Cardiac muscle cell (in vitro differentiated cells and primary cell): ENCODE measurements around the gene PNLIPRP2. TPM values are rescaled to one million over a fixed set of nuclear protein-coding genes. Genes with fewer than 3 reads are reported as not detected.
A peak's percentile ranks its signal among the peaks of the same experiment; 100 is the strongest.

ENCODE experiments used
- DNase-seq, 2 donors: peaks; one replicate each; pipeline versions ENCODE4 v3.0.0 to v3.0.0-alpha.2; 2010 to 2017; ENCODE audit warnings: low read depth in 1 of 2, low spot score in 1 of 2
- H3K27ac ChIP-seq: fragments of 200-600 bp; sonication (generic); 2 replicates; pipeline ENCODE4 v1.5.1; 2016
- H3K27me3 ChIP-seq: fragments of 200-600 bp; sonication (generic); 2 replicates; pipeline ENCODE4 v1.6.0; 2016; ENCODE audit warnings: control low read depth
- H3K36me3 ChIP-seq: fragments of 200-600 bp; sonication (generic); 2 replicates; pipeline ENCODE4 v1.5.1; 2016; ENCODE audit warnings: control low read depth
- H3K4me1 ChIP-seq: fragments of 200-600 bp; sonication (generic); 2 replicates; pipeline ENCODE4 v1.8.1; 2017; ENCODE audit warnings: low read depth, mild to moderate bottlenecking, mixed run types
- H3K4me3 ChIP-seq: fragments of 200-600 bp; sonication (generic); 2 replicates; pipeline ENCODE4 v1.5.1; 2016; ENCODE audit warnings: mild to moderate bottlenecking
- H3K9me3 ChIP-seq: fragments of 200-600 bp; sonication (generic); 2 replicates; pipeline ENCODE4 v1.5.1; 2017; ENCODE audit warnings: low read depth, mild to moderate bottlenecking, control low read depth
- CTCF ChIP-seq: IDR thresholded peaks from 2 replicates; pipeline ENCODE4 v1.5.1; 2012; ENCODE audit warnings: low read depth, mild to moderate bottlenecking, low read length
- polyA plus RNA-seq: library from polyadenylated mRNA; unstranded; fragments of >200 nt; fragmentation: Nextera tagmentation; extraction: Ambion mirVana; gene quantifications from 2 replicates; pipeline ENCODE4 v1.2.1, GENCODE V29; 2016
- total RNA-seq: library from RNA; depleted of rRNA; stranded (reverse); fragments of >200 nt; gene quantifications from 2 replicates; pipeline ENCODE4 v1.2.3, GENCODE V29; 2016

The PNLIPRP2 gene
- total and polyA plus RNA-seq, 2 experiments from 2014 or later = not detected

DNA sequence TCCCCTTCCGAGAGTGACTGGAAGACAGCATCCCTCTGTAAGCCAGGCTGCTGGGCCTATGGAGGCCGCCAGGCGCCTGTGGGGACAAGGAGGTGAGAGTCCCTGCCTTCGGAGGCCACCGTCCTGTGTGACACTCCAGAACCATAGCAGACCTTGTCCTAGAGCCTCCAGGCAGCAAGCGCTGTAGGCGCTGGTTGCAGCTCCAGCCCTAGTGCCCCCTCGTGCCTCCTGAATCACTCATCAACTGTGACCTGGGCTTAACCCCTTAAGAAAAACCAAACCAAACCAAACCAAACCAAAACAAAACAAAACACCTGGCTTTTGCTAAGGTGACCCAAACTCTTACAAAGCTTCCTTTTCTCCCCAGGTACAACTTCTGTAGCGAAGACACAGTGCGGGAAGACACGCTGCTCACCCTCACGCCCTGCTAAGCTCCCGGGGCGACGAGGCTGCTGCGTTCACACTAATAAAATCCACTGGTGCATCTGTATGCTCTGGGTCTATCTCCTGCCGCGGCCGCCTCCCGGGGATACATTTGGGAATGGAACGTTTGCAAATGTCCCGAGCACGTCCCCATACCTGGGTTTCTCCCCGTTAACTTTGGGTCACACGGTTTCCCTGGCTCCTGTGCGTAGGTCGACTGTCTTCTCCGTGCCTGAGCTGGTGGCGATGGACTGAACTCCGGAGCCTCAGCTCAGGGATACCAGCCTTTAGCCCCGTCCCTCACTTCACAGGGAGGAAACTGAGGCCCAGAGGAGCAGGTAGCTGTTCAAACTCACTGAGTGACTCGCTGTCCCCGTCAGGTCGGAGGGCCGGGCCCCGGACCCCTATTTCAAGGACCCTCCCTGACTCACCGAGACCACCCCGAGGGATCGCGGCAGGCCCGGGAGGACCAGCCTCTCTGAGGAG lies 11.8 kb upstream of the PNLIPRP2 start:
- Histone ChIP-seq H3K4me3 (peak overlapping the region; percentile 48), H3K27ac (no peak overlapping the region), H3K36me3 (no peaks in the 10 kb centered on the region), H3K9me3 (no peaks in the 10 kb centered on the region), H3K4me1 (no peaks in the 10 kb centered on the region), H3K27me3 (peaks cover 14% of the 10 kb centered on the region)
- no peak for DNase-seq
- no peak for TF ChIP-seq CTCF

GRCh38 chr10:116610443-116611152 lies 10.2 kb upstream of the PNLIPRP2 start:
- Histone ChIP-seq H3K27ac (no peak overlapping the region), H3K4me1 (no peaks in the 10 kb centered on the region), H3K36me3 (no peaks in the 10 kb centered on the region), H3K4me3 (no peak overlapping the region), H3K27me3 (peaks cover 16% of the 10 kb centered on the region), H3K9me3 (no peaks in the 10 kb centered on the region)
- DNase-seq = no peak
- TF ChIP-seq CTCF = no peak

- Histone ChIP-seq H3K27ac (no peak overlapping the region), H3K36me3 (no peaks in the 10 kb centered on the region), H3K4me3 (no peak overlapping the region), H3K27me3 (peaks cover 16% of the 10 kb centered on the region), H3K4me1 (no peaks in the 10 kb centered on the region), H3K9me3 (no peaks in the 10 kb centered on the region)
- DNase-seq = no peak
- no peak for TF ChIP-seq CTCF
Observed at GRCh38 chr10:116611153-116611545, 9.6 kb upstream of the PNLIPRP2 start.

- no peak overlapping the region for H3K4me3 ChIP-seq
- H3K27me3 ChIP-seq = peaks cover 16% of the 10 kb centered on the region
- no peak for TF ChIP-seq CTCF
- H3K27ac ChIP-seq = no peak overlapping the region
- H3K4me1 ChIP-seq = no peaks in the 10 kb centered on the region
- no peaks in the 10 kb centered on the region for H3K9me3 ChIP-seq
- no peaks in the 10 kb centered on the region for H3K36me3 ChIP-seq
- no peak for DNase-seq
Observed at GRCh38 chr10:116612107-116612769, 8.5 kb upstream of the PNLIPRP2 start.

DNA sequence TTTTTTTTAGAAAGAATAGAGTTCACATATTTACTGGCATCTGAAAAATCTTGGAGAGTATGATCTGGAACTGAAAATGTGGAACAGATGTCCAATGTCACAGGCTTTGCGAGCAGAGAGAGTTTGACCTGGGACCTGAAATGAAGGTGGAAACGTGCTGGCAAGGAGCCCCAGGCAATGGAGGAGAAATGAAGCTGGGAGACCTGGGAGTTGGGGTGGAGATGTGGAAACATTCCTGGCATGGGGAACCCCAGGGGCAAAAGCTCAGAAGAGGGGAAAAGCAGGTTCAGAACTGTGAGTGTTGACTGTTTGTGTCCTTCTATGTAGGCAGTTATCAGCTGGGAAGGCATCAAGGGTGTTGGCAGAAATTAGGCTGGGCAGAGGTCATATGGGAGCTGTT lies 7.3 kb upstream of the PNLIPRP2 start:
- no peak for DNase-seq
- TF ChIP-seq CTCF = no peak
- no peak overlapping the region for H3K27ac ChIP-seq
- H3K4me3 ChIP-seq = no peak overlapping the region
- H3K27me3 ChIP-seq = peaks cover 13% of the 10 kb centered on the region
- H3K9me3 ChIP-seq = no peaks in the 10 kb centered on the region
- no peaks in the 10 kb centered on the region for H3K4me1 ChIP-seq
- no peaks in the 10 kb centered on the region for H3K36me3 ChIP-seq
